Heart left ventricle (tissue), 16 donors: ENCODE measurements around the gene MSL3. TPM values are rescaled to one million over a fixed set of nuclear protein-coding genes. Genes with fewer than 3 reads are reported as not detected.
A peak's percentile ranks its signal among the peaks of the same experiment; 100 is the strongest.

Experiments
- ATAC-seq, 4 donors: fragments of 200-7000 bp; cut with Tn5 transposase; one replicate each; pipeline ENCODE4 v1.9.1; 2020 to 2022; ENCODE audit warnings: moderate library complexity in 4 of 4, mild to moderate bottlenecking in 3 of 4, moderate number of reproducible peaks in 1 of 4
- DNase-seq, 5 donors: peaks; one replicate each; pipeline ENCODE4 v3.0.0-alpha.2; 2020
- H3K27ac ChIP-seq, 12 donors: fragments of 200-600 bp; sonication (generic) in 4 of 12; one replicate each; pipeline versions ENCODE4 v1.5.0 to v1.8.0; 2016 to 2022; ENCODE audit warnings: mild to moderate bottlenecking in 2 of 12
- H3K27me3 ChIP-seq, 9 donors: fragments of 200-600 bp; sonication (generic) in 2 of 9; one replicate each; pipeline versions ENCODE4 v1.5.1 to v1.8.0; 2016 to 2022; ENCODE audit warnings: mild to moderate bottlenecking in 3 of 9
- H3K36me3 ChIP-seq, 9 donors: fragments of 200-600 bp; sonication (generic) in 2 of 9; one replicate each; pipeline versions ENCODE4 v1.5.0 to v1.8.0; 2018 to 2022; ENCODE audit warnings: mild to moderate bottlenecking in 2 of 9
- H3K4me1 ChIP-seq, 12 donors: fragments of 200-600 bp; sonication (generic) in 4 of 12; one replicate each; pipeline versions ENCODE4 v1.5.0 to v1.8.0; 2016 to 2022; ENCODE audit warnings: mild to moderate bottlenecking in 3 of 12
- H3K4me3 ChIP-seq, 12 donors: fragments of 200-600 bp; sonication (generic) in 4 of 12; one replicate each; pipeline versions ENCODE4 v1.5.0 to v1.8.0; 2017 to 2022; ENCODE audit warnings: mild to moderate bottlenecking in 9 of 12, moderate library complexity in 4 of 12
- H3K9me3 ChIP-seq, 12 donors: fragments of 200-600 bp; sonication (generic) in 4 of 12; one replicate each; pipeline versions ENCODE4 v1.5.0 to v1.8.0; 2016 to 2022; ENCODE audit warnings: mild to moderate bottlenecking in 1 of 12
- POLR2A ChIP-seq, 2 donors: fragments of 450-650 bp; IDR thresholded peaks; one replicate each; pipeline ENCODE4 v1.6.1; 2017; ENCODE audit warnings: antibody characterized with exemption in 2 of 2, mild to moderate bottlenecking in 2 of 2, moderate library complexity in 2 of 2
- WGBS, 4 donors: extraction: QIAGEN DNeasy Blood & Tissue Kit in 2 of 4; methylation state at CpG; one replicate each; pipeline versions ENCODE4 v1.1.5 to v1.1.7; 2013 to 2018; 5-methylcytosine and 5-hydroxymethylcytosine counted together
- intact Hi-C, 10 donors: fragments of 100-400 bp; cut with DNase I; formaldehyde crosslinking; loops; one replicate each; pipeline versions ENCODE4 v1.11.1 to v1.14.2; 2022
- polyA plus RNA-seq, 2 donors: library from polyadenylated mRNA; stranded (reverse); fragments of 200-250 nt; gene quantifications; one replicate each; pipeline ENCODE4 v1.2.3, GENCODE V29; 2013
- total RNA-seq, 9 donors: library from RNA; depleted of rRNA in 2 of 9; stranded (reverse); fragments of >200 nt in 2 of 9; fragmentation: NEBNext Ultra II Directional in 3 of 9; extraction: Animal tissue kit (Norgen Biotek cat#: 25700) in 3 of 9; gene quantifications; one replicate each; pipeline versions ENCODE4 v1.1.0 to v1.2.4, GENCODE V29; 2016 to 2023
- TF ChIP-seq, protein P1 (sequence below), 12 donors: fragments of 200-600 bp; sonication (generic) in 4 of 12; IDR thresholded peaks; one replicate each; pipeline versions ENCODE4 v1.5.0 to v1.8.0; 2018 to 2022; ENCODE audit warnings: antibody characterized with exemption in 12 of 12, mild to moderate bottlenecking in 5 of 12
- donor health status: ischemic (EF 13 %, LVEDD 7.1; RV severe dilation, severe dysfunction).
- donor health status: healthy with polysubstance abuse.
- donor health status: DM: no; HTN: yes; CAD: no.
- donor health status: DM: no; HTN: no; CAD: no.
- donor health status: ischemic (EF 25% LVEDD 6.9; RV normal size, moderate dysfunction).
- donor health status: ischemic (EF 25% LVEDD 5.7; RV mildly dilated, moderate dysfunction).
- donor health status: healthy.
- donor health status: DM: yes; HTN: yes; CAD: no.
- donor health status: ischemic (EF 35%, LVEDD 5.7; RV mildly dilated, moderate dysfunction).
- donor health status: nonischemic (EF 11% LVEDD 7.7; RV severe dilation, severe dysfunction).
- donor health status: DM: yes; HTN: yes; CAD: no.
- donor health status: PGD.
- donor health status: ischemic (EF 29% LVEDD 5.4; RV normal size, mild dysfunction).
- donor health status: nonischemic (EF 23%, LVEDD 6.1; RV moderate dilation, normal function).

MSL3 gene
- total and polyA plus RNA-seq, 11 donors = 11.0 to 25.9 (median 13.2) TPM

DNA sequence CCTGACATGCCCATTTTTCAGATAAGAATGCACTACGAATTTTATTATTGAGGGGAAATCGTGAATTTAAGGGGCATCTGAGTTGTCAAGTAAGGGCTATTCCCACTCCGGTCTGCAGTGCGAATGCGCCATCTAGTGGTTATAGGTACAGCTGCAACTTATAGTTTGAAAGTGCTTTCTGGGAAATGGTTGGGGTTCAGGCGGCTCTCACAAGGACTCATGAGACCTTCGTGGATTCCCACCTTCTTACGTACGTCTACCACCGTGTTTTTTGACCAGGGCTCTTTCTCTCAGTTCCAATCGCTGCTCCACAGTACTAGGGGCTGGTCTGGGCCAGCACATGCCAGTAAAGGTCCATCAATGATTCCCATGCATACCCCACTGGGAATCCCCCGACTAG lies 12.3 kb downstream of the MSL3 start:
- ATAC-seq (peak in 3 of 4 donors; percentile 34 to 60 (median 57)), DNase-seq (peak in 1 of 5 donors; percentile 21)
- no peak for TF ChIP-seq POLR2A (IDR thresholded peaks at IDR 0.05)
- TF ChIP-seq, protein P1, sequence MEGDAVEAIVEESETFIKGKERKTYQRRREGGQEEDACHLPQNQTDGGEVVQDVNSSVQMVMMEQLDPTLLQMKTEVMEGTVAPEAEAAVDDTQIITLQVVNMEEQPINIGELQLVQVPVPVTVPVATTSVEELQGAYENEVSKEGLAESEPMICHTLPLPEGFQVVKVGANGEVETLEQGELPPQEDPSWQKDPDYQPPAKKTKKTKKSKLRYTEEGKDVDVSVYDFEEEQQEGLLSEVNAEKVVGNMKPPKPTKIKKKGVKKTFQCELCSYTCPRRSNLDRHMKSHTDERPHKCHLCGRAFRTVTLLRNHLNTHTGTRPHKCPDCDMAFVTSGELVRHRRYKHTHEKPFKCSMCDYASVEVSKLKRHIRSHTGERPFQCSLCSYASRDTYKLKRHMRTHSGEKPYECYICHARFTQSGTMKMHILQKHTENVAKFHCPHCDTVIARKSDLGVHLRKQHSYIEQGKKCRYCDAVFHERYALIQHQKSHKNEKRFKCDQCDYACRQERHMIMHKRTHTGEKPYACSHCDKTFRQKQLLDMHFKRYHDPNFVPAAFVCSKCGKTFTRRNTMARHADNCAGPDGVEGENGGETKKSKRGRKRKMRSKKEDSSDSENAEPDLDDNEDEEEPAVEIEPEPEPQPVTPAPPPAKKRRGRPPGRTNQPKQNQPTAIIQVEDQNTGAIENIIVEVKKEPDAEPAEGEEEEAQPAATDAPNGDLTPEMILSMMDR (IDR thresholded peaks at IDR 0.05) = peak; percentile 64 to 85 (median 74)
- H3K4me3 ChIP-seq = no peak overlapping the region
- 10 to 13% (median 11%) methylated on average over 11 to 12 of the region's 12 CpGs for WGBS, 4 donors
- no peaks in the 10 kb centered on the region for H3K9me3 ChIP-seq
- intact Hi-C loops = loop anchor here in 8 of 10 donors (1.0 to 10.0 kb wide), 7 partner anchors 46 to 628 kb away; no protein-coding TSS in a partner anchor
- no peaks in the 10 kb centered on the region for H3K27me3 ChIP-seq
- no peak overlapping the region for H3K27ac ChIP-seq
- peaks cover 0 to 77% (median 55%) of the 10 kb centered on the region in 9 donors for H3K36me3 ChIP-seq
- no peaks in the 10 kb centered on the region for H3K4me1 ChIP-seq

DNA sequence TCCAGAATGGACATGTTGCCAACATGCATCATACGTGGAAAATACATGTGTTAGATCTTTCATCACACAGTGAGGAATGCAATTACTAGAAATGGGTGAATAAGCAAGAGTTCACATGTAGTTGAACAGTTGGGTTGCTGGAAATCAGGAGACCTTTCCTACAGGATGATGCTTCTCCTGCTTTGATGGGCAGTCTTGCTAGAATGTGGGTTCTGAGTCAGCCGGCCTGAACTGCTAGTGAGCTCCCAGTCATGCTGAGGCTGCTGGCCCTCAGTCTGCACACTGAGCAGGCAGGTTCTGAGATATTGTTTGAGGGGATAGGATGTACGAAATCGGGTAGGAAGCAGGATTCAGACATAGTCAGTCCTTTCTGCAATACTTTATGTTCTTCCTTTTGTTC lies 20.2 kb downstream of the MSL3 start:
- no peak for ATAC-seq
- no peaks in the 10 kb centered on the region for H3K4me1 ChIP-seq
- no peak for TF ChIP-seq POLR2A (IDR thresholded peaks at IDR 0.05)
- TF ChIP-seq, protein P1 (IDR thresholded peaks at IDR 0.05) = no peak
- H3K27me3 ChIP-seq = no peaks in the 10 kb centered on the region
- intact Hi-C loops = loop anchor here in 1 of 10 donors (10.0 kb wide), 2 partner anchors 53 to 633 kb away; no protein-coding TSS in a partner anchor
- no peak overlapping the region for H3K27ac ChIP-seq
- H3K4me3 ChIP-seq = no peak overlapping the region
- no peak for DNase-seq
- H3K36me3 ChIP-seq = peaks cover 0 to 30% (median 18%) of the 10 kb centered on the region in 9 donors
- WGBS, 4 donors = 59 to 84% (median 72%) methylated on average over 4 of the region's 4 CpGs
- H3K9me3 ChIP-seq = no peaks in the 10 kb centered on the region

DNA sequence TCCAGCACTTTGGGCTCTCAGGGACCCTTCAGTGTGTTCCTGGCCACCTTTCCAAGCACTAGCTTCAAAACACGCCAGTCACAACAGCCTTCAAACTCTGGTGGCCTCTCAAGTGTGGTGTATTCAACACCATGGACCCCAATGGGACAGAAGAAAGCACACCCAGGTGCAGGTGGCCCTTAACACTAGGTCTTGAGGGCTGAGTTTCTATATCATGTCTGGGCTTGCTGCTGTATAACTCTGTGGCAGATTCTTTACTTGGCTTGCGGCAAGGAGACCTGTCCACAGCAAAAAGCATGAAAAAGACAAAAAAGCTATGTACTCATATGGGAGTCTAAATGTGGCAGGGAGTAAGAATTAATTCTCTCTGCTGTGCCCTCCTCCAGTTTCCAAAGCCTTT lies 23.1 kb downstream of the MSL3 start:
- H3K36me3 ChIP-seq = peaks cover 0 to 6% (median 1%) of the 10 kb centered on the region in 9 donors
- no peaks in the 10 kb centered on the region for H3K9me3 ChIP-seq
- H3K27me3 ChIP-seq = peaks cover 0 to 3% (median 0%) of the 10 kb centered on the region in 9 donors
- no peak for TF ChIP-seq POLR2A (IDR thresholded peaks at IDR 0.05)
- TF ChIP-seq, protein P1 (IDR thresholded peaks at IDR 0.05) = no peak
- no peak overlapping the region for H3K4me3 ChIP-seq
- no peaks in the 10 kb centered on the region for H3K4me1 ChIP-seq
- ATAC-seq = no peak
- no peak overlapping the region for H3K27ac ChIP-seq
- intact Hi-C loops = no loop called here
- 82 to 99% (median 93%) methylated on average over 2 of the region's 2 CpGs for WGBS, 4 donors
- DNase-seq = no peak

DNA sequence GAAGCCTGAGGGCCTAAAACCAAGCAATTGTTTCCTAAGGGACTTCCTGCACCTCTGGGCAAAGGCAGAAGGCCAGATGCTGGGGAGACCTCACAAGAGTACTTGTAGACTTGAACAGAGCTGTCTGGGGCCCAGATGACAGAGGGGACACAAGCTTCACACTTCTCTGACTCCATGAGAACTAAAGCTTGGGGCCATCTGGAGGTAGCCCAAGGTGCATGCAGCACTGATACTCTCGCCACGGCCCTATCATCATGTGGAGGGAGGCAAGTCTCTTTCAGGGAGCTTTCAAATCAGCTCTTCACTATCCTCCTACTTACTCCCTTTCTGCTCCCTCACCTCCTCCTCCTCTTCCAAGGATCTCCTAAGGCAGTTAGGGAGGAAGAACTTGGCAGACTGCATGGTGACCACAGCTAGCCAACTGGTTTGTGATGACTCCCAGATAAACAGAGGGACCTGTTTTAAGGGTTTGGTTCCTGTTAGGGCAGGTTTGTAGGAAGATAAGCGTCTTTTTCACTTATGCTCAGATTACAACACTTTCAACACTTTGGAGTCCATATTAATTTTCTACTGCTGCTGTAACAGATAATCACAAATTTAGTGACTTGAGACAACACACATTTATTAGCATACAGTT lies 23.8 kb downstream of the MSL3 start:
- Histone ChIP-seq H3K27me3 (peaks cover 0 to 3% (median 0%) of the 10 kb centered on the region in 9 donors), H3K4me1 (no peaks in the 10 kb centered on the region), H3K9me3 (no peaks in the 10 kb centered on the region), H3K4me3 (no peak overlapping the region), H3K36me3 (no peaks in the 10 kb centered on the region), H3K27ac (no peak overlapping the region)
- 69 to 97% (median 79%) methylated on average over 3 of the region's 3 CpGs for WGBS, 4 donors
- TF ChIP-seq, protein P1 (IDR thresholded peaks at IDR 0.05) = no peak
- TF ChIP-seq POLR2A (IDR thresholded peaks at IDR 0.05) = no peak
- intact Hi-C loops = no loop called here
- ATAC-seq (no peak), DNase-seq (no peak)
